Keratinocyte (primary cell): ENCODE data around the gene HIVEP1. TPM values are rescaled to one million over a fixed set of nuclear protein-coding genes. Genes with fewer than 3 reads are reported as not detected.

ENCODE experiments used
- DNase-seq: peaks from one replicate; pipeline ENCODE4 v3.0.0-alpha.2; 2011; ENCODE audit warnings: low read depth, missing footprints, low spot score
- FAIRE-seq: peaks from 2 replicates; lab custom pipeline; 2011; peaks lifted over from hg19 to GRCh38; lab: Jason Lieb, UNC
- H2AFZ ChIP-seq: 2 replicates; pipeline ENCODE4 v1.6.0; 2012; ENCODE audit warnings: low read length, control low read depth, inconsistent platforms; ENCODE audit not compliant: control insufficient read depth
- H3K27ac ChIP-seq: 2 replicates; pipeline ENCODE4 v1.5.1; 2011; ENCODE audit warnings: low read length; ENCODE audit not compliant: control insufficient read depth, insufficient read depth
- H3K27me3 ChIP-seq: 3 replicates; pipeline ENCODE4 v1.6.0; 2011; ENCODE audit warnings: low read length; ENCODE audit not compliant: control insufficient read depth, insufficient read depth; ENCODE audit errors: extremely low read depth
- H3K36me3 ChIP-seq, 2 experiments: 2 replicates in 1 of 2; 3 replicates in 1 of 2; pipeline ENCODE4 v1.5.1; 2011; ENCODE audit warnings: low read length in 2 of 2, mild to moderate bottlenecking in 1 of 2; ENCODE audit not compliant: control insufficient read depth in 2 of 2, insufficient read depth in 2 of 2; ENCODE audit errors: extremely low read depth in 1 of 2
- H3K4me1 ChIP-seq: 3 replicates; pipeline ENCODE4 v1.5.1; 2011; ENCODE audit warnings: low read length; ENCODE audit not compliant: control insufficient read depth, insufficient read depth; ENCODE audit errors: extremely low read depth
- H3K4me2 ChIP-seq: 3 replicates; pipeline ENCODE4 v1.6.0; 2011; ENCODE audit warnings: low read depth, low read length; ENCODE audit not compliant: control insufficient read depth, insufficient read depth; ENCODE audit errors: extremely low read depth
- H3K4me3 ChIP-seq, 3 experiments: fragments of 200-600 bp in 1 of 3; sonication (generic) in 1 of 3; 2 replicates in 2 of 3; 3 replicates in 1 of 3; pipeline ENCODE4 v1.5.1; 2011 to 2016; ENCODE audit warnings: low read length in 3 of 3, mild to moderate bottlenecking in 3 of 3, control low read depth in 2 of 3, inconsistent platforms in 1 of 3, low read depth in 1 of 3, mixed read lengths in 1 of 3, mixed run types in 1 of 3, moderate library complexity in 1 of 3; ENCODE audit not compliant: control insufficient read depth in 2 of 3, insufficient read depth in 2 of 3; ENCODE audit errors: extremely low read depth in 1 of 3
- H3K79me2 ChIP-seq: 2 replicates; pipeline ENCODE4 v1.6.0; 2012; ENCODE audit warnings: low read length; ENCODE audit not compliant: control insufficient read depth, insufficient read depth
- H3K9ac ChIP-seq: 3 replicates; pipeline ENCODE4 v1.6.0; 2011; ENCODE audit warnings: low read length; ENCODE audit not compliant: control insufficient read depth, insufficient read depth; ENCODE audit errors: extremely low read depth
- H3K9me1 ChIP-seq: 3 replicates; pipeline ENCODE4 v1.6.0; 2011; ENCODE audit warnings: low read length; ENCODE audit not compliant: control insufficient read depth, insufficient read depth; ENCODE audit errors: extremely low read depth
- H3K9me3 ChIP-seq: 2 replicates; pipeline ENCODE4 v1.5.1; 2012; ENCODE audit warnings: low read depth, low read length; ENCODE audit not compliant: control insufficient read depth
- H4K20me1 ChIP-seq: 3 replicates; pipeline ENCODE4 v1.6.0; 2011; ENCODE audit warnings: low read length; ENCODE audit not compliant: control insufficient read depth, insufficient read depth; ENCODE audit errors: extremely low read depth
- CTCF ChIP-seq, 3 experiments: IDR thresholded peaks in 1 of 3; conservative IDR thresholded peaks in 1 of 3; optimal IDR thresholded peaks in 1 of 3; 2 replicates in 2 of 3; 3 replicates in 1 of 3; pipeline versions ENCODE3 to v1.5.1; 2011; ENCODE audit warnings: low read length in 3 of 3, mild to moderate bottlenecking in 3 of 3, moderate library complexity in 2 of 3, control low read depth in 1 of 3, inconsistent platforms in 1 of 3; ENCODE audit not compliant: insufficient read depth in 2 of 3; ENCODE audit errors: extremely low read depth in 1 of 3
- EZH2 ChIP-seq: IDR thresholded peaks from one replicate; pipeline ENCODE4 v1.6.1; 2012; ENCODE audit warnings: inconsistent platforms, mild to moderate bottlenecking, low read length, moderate library complexity
- dilution Hi-C: fragments of 300-500 bp; cut with MboI; formaldehyde crosslinking; loops from one replicate; pipeline ENCODE4 v1.7.0; 2020; ENCODE audit warnings: low sequenced_read_pairs; ENCODE audit not compliant: extremely low pct_ligation_motif_present
- polyA plus RNA-seq, 5 experiments: library from polyadenylated mRNA; depleted of rRNA in 3 of 5; stranded (reverse) in 3 of 5; stranded (forward) in 1 of 5; unstranded in 1 of 5; fragments of >200 nt; gene quantifications; 1 replicate in 1 of 5; 2 replicates in 3 of 5; 3 replicates in 1 of 5; pipeline versions ENCODE4 v1.2.1 to v1.2.3, GENCODE V29; 2011 to 2012; ENCODE audit warnings: missing spikeins in 2 of 5, low read depth in 1 of 5, low replicate concordance in 1 of 5

Gene HIVEP1
- polyA plus RNA-seq, 1 donor (not counting 4 experiments of a cell fraction or from before 2014, with no cell fraction given) = 13.7 TPM

GRCh38 chr6:12033770-12034169, 21.7 kb downstream of the HIVEP1 start:
- Histone ChIP-seq H3K27me3 (no peaks in the 10 kb centered on the region), H3K4me3 (no peak overlapping the region), H3K36me3 (no peaks in the 10 kb centered on the region), H3K9me1 (no peaks in the 10 kb centered on the region), H4K20me1 (no peaks in the 10 kb centered on the region), H2AFZ (no peak overlapping the region), H3K4me2 (peak overlapping the region; percentile 55), H3K27ac (peak overlapping the region; percentile 50), H3K9ac (no peak overlapping the region), H3K79me2 (peaks cover 71% of the 10 kb centered on the region), H3K4me1 (peaks cover 46% of the 10 kb centered on the region), H3K9me3 (no peaks in the 10 kb centered on the region)
- DNase-seq (no peak), FAIRE-seq (peak; percentile 48)
- dilution Hi-C loops = no loop called here
- TF ChIP-seq CTCF (optimal IDR thresholded peaks at IDR 0.05 in 1 of 3, IDR thresholded peaks at IDR 0.05 in 1 of 3, conservative IDR thresholded peaks at IDR 0.05 in 1 of 3; ENCODE audit: extremely low read depth in 1 of 3, insufficient read depth in 2 of 3, low read length in 3 of 3) = no peak
- no peak for TF ChIP-seq EZH2

DNA sequence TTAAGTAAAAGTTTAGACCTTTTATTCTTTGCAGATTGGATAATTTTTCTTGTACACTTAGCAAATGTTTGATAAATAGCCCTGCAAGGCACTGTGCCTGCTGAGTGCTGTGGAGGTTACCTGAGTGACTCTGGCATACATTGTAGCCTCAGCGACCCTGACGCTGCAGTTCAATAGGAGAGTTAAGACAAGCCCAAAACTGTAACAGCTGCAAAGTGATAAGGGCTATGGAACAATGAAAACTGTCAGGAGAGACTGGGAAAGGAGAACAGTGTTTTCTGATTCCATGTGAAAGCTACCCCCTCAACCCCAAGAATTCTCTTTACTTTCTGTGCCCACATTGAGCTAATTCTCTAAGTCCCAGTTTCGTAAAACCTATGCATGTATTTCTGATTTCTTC, 22.2 kb downstream of the HIVEP1 start:
- no peak for DNase-seq
- Histone ChIP-seq H4K20me1 (no peaks in the 10 kb centered on the region), H2AFZ (peak overlapping the region; percentile 12), H3K4me1 (peaks cover 46% of the 10 kb centered on the region), H3K4me2 (peak overlapping the region; percentile 55), H3K27ac (peak overlapping the region; percentile 50), H3K9me1 (no peaks in the 10 kb centered on the region), H3K4me3 (peak overlapping the region in 2 of 3 experiments; percentile 19 to 21), H3K9ac (peak overlapping the region; percentile 7), H3K79me2 (peaks cover 72% of the 10 kb centered on the region), H3K27me3 (no peaks in the 10 kb centered on the region), H3K9me3 (no peaks in the 10 kb centered on the region), H3K36me3 (peaks cover 0 to 2% of the 10 kb centered on the region in 2 experiments)
- dilution Hi-C loops = no loop called here
- no peak for TF ChIP-seq EZH2
- no peak for TF ChIP-seq CTCF (optimal IDR thresholded peaks at IDR 0.05 in 1 of 3, IDR thresholded peaks at IDR 0.05 in 1 of 3, conservative IDR thresholded peaks at IDR 0.05 in 1 of 3; ENCODE audit: extremely low read depth in 1 of 3, insufficient read depth in 2 of 3, low read length in 3 of 3)
- FAIRE-seq = no peak
